HG03045 (cell line): ENCODE results near the gene TCEANC2.
A peak's percentile ranks its signal among the peaks of the same experiment; 100 is the strongest.
"Not testable (repeated sequence)": the region's sequence is repeated elsewhere in the genome, so short reads cannot be mapped to it uniquely, and the experiment has no call there.

Source experiments
- ATAC-seq: cut with Tn5 transposase; IDR thresholded peaks from one replicate; pipeline ENCODE4 v1.9.1; 2021; ENCODE audit warnings: mild to moderate bottlenecking, moderate library complexity; ENCODE audit not compliant: unreplicated experiment

TCEANC2 gene

GRCh38 chr1:54052934-54053744 lies at the start of gene TCEANC2, which contains the start of gene TMEM59:
Gene TCEANC2 (plus strand): TSS chr1:54053608. CDS start chr1:54054423, 815 bp downstream.
Gene TMEM59 (minus strand): TSS chr1:54053204. CDS start chr1:54053188, 16 bp downstream.
- ATAC-seq, result peak; percentile 95

DNA sequence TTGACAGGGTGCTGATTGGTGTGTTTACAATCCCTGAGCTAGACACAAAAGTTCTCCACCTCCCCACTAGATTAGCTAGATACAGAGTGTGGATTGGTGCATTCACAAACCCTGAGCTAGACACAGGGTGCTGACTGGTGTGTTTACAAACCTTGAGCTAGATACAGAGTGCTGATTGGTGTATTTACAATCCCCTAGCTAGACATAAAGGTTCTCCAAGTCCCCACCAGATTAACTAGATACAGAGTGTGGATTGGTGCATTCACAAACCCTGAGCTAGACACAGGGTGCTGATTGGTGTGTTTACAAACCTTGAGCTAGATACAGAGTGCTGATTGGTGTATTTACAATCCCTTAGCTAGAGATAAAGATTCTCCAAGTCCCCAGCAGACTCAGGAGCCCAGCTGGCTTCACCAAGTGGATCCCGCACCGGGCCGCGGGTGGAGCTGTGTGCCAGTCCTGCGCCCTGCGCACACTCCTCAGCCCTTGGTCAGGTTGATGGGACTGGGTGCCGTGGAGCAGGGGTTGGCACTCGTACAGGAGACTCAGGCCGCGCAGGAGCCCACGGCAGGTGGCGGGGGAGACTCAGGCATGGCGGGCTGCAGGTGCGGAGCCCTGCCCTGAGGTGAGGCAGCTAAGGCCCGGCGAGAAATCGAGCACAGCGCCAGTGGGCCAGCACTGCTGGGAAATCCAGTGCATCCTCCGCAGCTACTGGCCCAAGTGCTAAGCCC lies 49.5 kb upstream of the TCEANC2 start:
- not testable (repeated sequence) for ATAC-seq

- no peak for ATAC-seq
These were observed 48.8 kb upstream of the TCEANC2 start for GRCh38 chr1:54004481-54005049.

- no peak for ATAC-seq
These were observed 46.9 kb upstream of the TCEANC2 start for GRCh38 chr1:54006508-54006907.

DNA sequence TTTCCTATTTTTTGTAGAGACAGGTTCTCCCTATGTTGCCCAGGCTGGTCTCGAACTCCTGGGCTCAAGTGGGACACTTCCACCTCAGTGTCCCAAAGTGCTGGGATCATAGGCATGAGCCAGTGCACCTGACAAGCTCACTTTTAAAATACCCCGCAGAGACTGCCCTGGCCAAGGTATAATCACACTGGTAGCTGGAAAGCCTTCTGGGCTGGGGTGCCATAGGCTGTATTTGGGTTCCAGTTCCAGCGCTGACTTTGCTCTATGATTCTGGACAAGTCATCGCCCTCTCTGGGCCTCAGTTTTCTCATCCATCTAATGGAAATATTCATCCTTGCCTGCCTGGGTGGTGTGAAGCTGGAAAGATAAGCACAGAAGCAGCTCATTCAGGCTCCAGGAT lies 45.8 kb upstream of the TCEANC2 start:
- no peak for ATAC-seq

DNA sequence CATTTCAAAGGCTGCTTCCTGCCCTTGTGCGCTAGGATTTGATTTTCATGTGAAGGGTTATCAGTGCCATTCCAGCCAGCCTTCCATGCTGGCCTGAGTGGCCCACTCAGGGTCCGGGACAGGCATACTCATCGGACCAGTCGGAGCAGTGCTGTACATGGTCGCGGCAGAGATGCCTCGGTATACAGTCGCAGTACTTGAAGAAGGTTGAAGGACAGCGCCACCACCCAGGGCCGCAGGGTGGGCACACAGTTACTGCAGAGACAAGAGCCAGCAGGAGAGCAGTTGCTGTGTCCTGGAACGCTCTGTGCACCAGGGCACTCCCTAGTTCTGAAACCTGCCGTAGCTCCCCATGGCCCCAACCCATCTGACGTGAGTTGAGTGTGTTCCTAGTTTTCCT lies 44.5 kb upstream of the TCEANC2 start:
- ATAC-seq, result no peak

GRCh38 chr1:54009406-54009805 lies 44.0 kb upstream of the TCEANC2 start:
- no peak for ATAC-seq

DNA sequence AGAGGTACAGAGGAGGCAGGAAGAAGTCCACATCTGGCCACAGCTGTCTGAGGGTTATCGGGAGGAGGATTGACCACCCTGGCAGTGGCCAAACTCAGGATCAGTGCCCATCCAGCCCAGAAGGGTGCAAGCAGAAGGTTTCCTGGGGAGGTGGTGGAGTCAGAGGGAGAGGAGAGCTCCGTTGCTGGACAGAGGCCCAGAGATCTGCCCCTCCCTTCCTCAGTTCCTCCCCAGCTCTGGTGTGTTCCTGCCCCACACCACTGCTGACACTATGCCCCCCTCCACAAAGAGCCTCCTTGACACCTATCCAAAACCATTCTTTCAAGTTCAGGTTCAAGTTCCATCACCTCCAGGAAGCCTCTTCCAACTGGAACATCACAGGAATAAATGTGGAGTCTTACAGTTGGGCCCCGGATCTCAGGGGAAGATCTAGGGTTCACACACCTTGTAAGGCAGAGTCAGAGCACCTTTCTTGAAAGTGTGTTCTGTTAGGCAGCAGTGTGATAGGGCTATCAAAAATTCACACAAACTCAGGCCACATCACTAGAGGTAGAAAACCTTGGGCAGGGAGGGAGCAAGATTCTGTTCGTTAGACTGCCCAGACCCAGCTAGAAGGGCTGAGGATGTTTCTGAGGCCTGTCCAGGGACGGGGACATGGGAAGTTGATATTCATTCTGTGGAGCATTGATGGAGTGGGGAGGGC lies 42.8 kb upstream of the TCEANC2 start:
- ATAC-seq, result no peak

- ATAC-seq, result no peak
These were observed 41.9 kb upstream of the TCEANC2 start for GRCh38 chr1:54011316-54012007.

DNA sequence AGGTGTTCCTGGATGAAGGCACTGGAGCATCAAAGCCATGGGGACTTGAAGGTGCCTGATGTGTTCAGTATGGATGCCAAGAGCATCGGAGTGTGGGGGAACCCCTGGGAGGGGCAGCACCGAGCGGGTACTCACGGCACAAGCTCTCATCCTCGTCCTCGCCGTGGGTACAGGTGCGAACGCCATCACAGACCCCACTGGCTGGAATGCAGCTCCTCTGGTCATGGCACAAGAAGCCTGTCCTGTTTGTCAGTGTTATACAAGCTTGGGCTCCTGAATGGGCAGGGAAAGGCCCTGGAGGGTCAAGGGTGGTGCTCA lies 41.4 kb upstream of the TCEANC2 start:
- ATAC-seq, result no peak

DNA sequence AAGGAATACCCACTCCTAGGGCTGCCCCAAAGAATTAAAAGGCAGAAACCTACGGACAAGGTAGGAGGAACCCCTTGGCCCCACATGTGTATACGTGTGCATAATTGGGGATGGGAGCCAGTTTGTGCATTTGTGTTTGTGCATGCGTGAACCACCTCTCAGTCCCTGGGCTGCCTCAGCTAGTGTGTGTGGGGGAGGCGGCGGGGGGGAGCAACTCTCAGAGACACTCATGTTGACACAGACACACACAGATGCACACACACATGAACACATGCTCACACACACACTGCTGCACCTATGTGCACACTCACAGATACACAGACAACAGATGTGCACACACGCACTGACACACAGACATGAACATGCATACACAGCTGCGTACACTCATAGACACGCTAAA lies 40.5 kb upstream of the TCEANC2 start:
- no peak for ATAC-seq

GRCh38 chr1:54013393-54014008 lies 39.9 kb upstream of the TCEANC2 start:
- no peak for ATAC-seq

- ATAC-seq, result no peak
These were observed 39.3 kb upstream of the TCEANC2 start for GRCh38 chr1:54014009-54014629.

- no peak for ATAC-seq
These were observed 36.8 kb upstream of the TCEANC2 start for GRCh38 chr1:54016343-54017282.

DNA sequence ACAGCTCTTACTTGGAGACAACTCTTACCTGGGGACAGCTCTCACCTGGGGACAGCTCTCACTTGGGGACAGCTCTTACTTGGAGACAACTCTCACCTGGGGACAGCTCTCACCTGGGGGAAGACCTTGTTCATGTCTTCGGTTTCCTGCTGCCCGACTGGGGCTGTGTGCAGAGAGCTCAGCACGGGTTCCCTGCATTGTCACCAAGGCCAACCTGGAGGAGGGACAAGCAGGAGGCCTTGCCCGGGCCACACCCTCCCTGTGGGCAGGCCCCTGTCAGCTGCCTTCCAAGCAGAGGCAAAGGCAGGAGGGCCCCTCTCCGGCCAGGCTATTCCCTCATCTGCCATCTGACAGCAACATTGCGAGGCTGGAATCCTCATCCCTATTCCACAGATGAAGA lies 35.4 kb upstream of the TCEANC2 start, which contains the start of gene LDLRAD1:
LDLRAD1 (minus strand) TSS at position 208 of the 400 bp plus-strand sequence; CDS start at position 134, 74 bp downstream.
- ATAC-seq, result no peak

DNA sequence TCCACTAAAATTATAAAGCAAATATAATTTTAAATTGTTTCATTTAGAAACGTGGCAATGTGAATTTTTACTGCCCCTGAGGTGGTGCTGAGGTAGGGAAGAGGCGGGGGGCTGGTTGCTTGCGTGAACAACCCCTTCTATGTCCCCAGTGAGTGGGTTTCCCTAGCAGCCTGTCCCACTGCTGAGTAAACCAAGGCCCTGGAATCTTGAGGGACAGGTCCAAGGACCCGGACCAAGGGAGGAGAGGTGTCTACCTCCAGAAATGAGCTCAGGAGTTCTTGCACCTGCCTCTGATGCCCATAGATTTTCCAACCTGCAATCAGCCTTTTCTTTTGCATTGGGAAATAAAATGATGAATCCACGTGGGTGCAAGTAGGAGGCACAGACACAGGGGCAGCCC lies 34.8 kb upstream of the TCEANC2 start:
- no peak for ATAC-seq

- not testable (repeated sequence) for ATAC-seq
These were observed 33.7 kb upstream of the TCEANC2 start for GRCh38 chr1:54019562-54020176.

DNA sequence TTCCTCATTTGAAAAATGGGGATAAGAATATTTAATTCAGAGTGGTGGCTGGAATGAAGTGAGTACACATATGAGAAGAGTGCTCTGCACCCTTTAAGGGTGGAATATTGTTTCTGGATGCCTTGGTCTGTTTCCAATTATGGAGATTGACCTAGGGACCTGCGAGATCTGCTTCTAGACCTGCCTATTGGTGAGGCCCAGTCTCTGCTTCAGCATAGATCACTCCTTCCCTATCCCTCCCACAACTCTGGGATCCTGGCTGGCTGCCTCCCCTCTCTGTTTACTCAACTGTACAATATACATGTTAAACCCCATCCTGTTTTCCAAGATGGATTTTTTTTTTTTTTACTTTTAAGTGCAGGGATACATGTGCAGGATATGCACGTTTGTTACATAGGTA lies 29.1 kb upstream of the TCEANC2 start:
- ATAC-seq, result no peak
